Prostate gland (tissue), 2 donors: ENCODE results near the gene NSRP1. TPM values are rescaled to one million over a fixed set of nuclear protein-coding genes. Genes with fewer than 3 reads are reported as not detected.

Source experiments
- DNase-seq: peaks from one replicate; pipeline ENCODE4 v3.0.0-alpha.2; 2019; ENCODE audit warnings: low spot score
- H3K27ac ChIP-seq, 2 donors: fragments of 200-600 bp; sonication (generic); 2 replicates each; pipeline ENCODE4 v1.5.1; 2017 to 2019
- H3K27me3 ChIP-seq: fragments of 200-600 bp; sonication (generic); replicated peaks from 2 replicates; pipeline ENCODE4 v1.5.1; 2019; ENCODE audit not compliant: insufficient read depth
- H3K36me3 ChIP-seq, 2 donors: fragments of 200-600 bp; sonication (generic); 1 replicate in 1 of 2; 2 replicates in 1 of 2; pipeline versions ENCODE4 v1.5.1 to v1.8.1; 2017 to 2019
- H3K4me1 ChIP-seq: fragments of 200-600 bp; sonication (generic); replicated peaks from 2 replicates; pipeline ENCODE4 v1.5.1; 2019
- H3K4me3 ChIP-seq, 2 donors: fragments of 200-600 bp; sonication (generic); 2 replicates each; pipeline ENCODE4 v1.5.1; 2017 to 2019
- H3K9me3 ChIP-seq: fragments of 200-600 bp; sonication (generic); 2 replicates; pipeline ENCODE4 v1.5.1; 2017
- POLR2A ChIP-seq: fragments of 450-650 bp; IDR thresholded peaks from one replicate; pipeline ENCODE4 v1.6.1; 2016; ENCODE audit warnings: antibody characterized with exemption, mild to moderate bottlenecking
- POLR2AphosphoS5 ChIP-seq: sonication (generic); formaldehyde crosslinking; IDR thresholded peaks from one replicate; pipeline ENCODE4 v1.6.1; 2017; ENCODE audit warnings: antibody characterized with exemption
- WGBS: methylation state at CpG from one replicate; pipeline ENCODE4 v1.1.5; 2018; 5-methylcytosine and 5-hydroxymethylcytosine counted together
- intact Hi-C: fragments of 100-400 bp; cut with DNase I; formaldehyde crosslinking; loops from one replicate; pipeline ENCODE4 v1.14.2; 2022
- microRNA counts, 2 donors: library from miRNA; unstranded; fragments of <30 nt; microRNA quantifications; one replicate each; lab custom pipeline; 2016 to 2017
- microRNA-seq: library from miRNA; unstranded; fragments of <30 nt; microRNA quantifications from one replicate; pipeline ENCODE4, GENCODE V29; 2016
- small RNA-seq, 2 donors: library from RNA; depleted of rRNA; stranded (forward); fragments of <200 nt; gene quantifications; one replicate each; pipeline ENCODE3, GENCODE V24; 2016
- total RNA-seq, 2 donors: library from RNA; depleted of rRNA; stranded (reverse); fragments of >200 nt; gene quantifications; one replicate each; pipeline ENCODE4 v1.1.0, GENCODE V29; 2016
- TF ChIP-seq, protein P1 (sequence below), 4 experiments: fragments of 200-600 bp in 2 of 4; fragments of 450-650 bp in 2 of 4; sonication (generic) in 2 of 4; IDR thresholded peaks; 1 replicate in 3 of 4; 2 replicates in 1 of 4; pipeline ENCODE4 v1.5.1; 2016 to 2019; ENCODE audit warnings: antibody characterized with exemption in 4 of 4, mild to moderate bottlenecking in 2 of 4, moderate library complexity in 2 of 4

Gene NSRP1
- total RNA-seq, 2 donors from 2014 or later = 21.1 TPM

DNA sequence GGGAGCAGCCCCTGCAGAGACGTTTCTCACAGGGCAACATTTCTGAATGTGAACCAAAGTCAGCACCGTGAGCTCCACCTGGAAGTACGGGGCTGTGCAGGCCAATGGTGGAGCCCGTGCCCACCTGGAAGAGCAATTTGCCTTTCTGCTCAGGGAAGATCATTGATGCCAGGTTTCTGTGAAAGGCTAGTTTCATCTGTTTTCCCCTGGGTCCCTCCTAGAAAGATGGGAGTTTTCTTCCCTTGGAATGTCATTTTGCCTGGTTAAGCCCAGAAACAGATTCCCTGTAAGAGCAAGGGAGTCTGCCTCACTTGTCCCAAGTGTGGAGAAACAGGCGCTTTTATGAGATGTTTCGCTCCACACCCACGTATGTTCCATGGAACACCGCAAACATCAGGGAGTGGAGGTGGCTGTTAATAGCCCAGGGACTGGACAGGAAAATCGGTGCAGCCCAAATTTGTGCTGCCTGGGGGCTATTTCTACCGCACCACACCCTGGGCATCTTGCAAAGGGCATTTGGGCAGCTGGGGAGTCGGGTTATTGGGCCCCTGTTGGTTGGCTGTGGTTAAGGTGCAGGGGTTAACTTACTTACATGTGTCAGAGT lies 116.3 kb downstream of the NSRP1 start:
- Histone ChIP-seq H3K4me3 (no peak overlapping the region), H3K36me3 (no peaks in the 10 kb centered on the region), H3K4me1 (peaks cover 3% of the 10 kb centered on the region), H3K9me3 (no peaks in the 10 kb centered on the region), H3K27ac (no peak overlapping the region), H3K27me3 (no peaks in the 10 kb centered on the region)
- intact Hi-C loops = loop anchor here (10.0 kb wide), 1 partner anchor 108 kb away; no protein-coding TSS in a partner anchor
- WGBS = 52% methylated on average over 11 of the region's 11 CpGs
- no peak for TF ChIP-seq POLR2AphosphoS5
- no peak for TF ChIP-seq POLR2A
- TF ChIP-seq, protein P1, sequence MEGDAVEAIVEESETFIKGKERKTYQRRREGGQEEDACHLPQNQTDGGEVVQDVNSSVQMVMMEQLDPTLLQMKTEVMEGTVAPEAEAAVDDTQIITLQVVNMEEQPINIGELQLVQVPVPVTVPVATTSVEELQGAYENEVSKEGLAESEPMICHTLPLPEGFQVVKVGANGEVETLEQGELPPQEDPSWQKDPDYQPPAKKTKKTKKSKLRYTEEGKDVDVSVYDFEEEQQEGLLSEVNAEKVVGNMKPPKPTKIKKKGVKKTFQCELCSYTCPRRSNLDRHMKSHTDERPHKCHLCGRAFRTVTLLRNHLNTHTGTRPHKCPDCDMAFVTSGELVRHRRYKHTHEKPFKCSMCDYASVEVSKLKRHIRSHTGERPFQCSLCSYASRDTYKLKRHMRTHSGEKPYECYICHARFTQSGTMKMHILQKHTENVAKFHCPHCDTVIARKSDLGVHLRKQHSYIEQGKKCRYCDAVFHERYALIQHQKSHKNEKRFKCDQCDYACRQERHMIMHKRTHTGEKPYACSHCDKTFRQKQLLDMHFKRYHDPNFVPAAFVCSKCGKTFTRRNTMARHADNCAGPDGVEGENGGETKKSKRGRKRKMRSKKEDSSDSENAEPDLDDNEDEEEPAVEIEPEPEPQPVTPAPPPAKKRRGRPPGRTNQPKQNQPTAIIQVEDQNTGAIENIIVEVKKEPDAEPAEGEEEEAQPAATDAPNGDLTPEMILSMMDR (IDR thresholded peaks at IDR 0.05) = no peak
- DNase-seq = no peak

DNA sequence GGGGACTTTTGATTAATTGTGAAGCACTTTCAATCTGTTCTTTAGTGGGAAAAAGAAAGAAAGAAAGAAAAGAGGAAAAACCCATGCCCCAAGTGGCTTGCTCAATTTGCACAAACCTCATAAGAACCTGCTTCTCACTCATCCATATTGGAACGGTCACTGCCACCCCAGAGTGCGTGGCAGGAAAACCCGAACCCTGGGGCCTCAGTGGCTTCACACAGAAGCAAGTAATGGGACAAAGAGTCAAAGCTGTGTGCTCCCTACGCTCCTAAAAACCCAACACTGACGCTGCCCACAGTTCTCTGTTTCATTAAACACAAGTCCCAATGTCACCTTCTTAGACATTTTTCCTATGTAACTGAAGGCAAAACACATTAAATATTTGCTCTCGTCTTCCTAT lies 117.7 kb downstream of the NSRP1 start:
- Histone ChIP-seq H3K36me3 (no peaks in the 10 kb centered on the region), H3K27ac (no peak overlapping the region), H3K4me1 (peaks cover 3% of the 10 kb centered on the region), H3K9me3 (no peaks in the 10 kb centered on the region), H3K4me3 (no peak overlapping the region), H3K27me3 (no peaks in the 10 kb centered on the region)
- TF ChIP-seq POLR2AphosphoS5 = no peak
- no peak for TF ChIP-seq POLR2A
- WGBS = 91% methylated on average over 6 of the region's 6 CpGs
- no peak for DNase-seq
- intact Hi-C loops = loop anchor here (10.0 kb wide), 1 partner anchor 109 kb away; no protein-coding TSS in a partner anchor

DNA sequence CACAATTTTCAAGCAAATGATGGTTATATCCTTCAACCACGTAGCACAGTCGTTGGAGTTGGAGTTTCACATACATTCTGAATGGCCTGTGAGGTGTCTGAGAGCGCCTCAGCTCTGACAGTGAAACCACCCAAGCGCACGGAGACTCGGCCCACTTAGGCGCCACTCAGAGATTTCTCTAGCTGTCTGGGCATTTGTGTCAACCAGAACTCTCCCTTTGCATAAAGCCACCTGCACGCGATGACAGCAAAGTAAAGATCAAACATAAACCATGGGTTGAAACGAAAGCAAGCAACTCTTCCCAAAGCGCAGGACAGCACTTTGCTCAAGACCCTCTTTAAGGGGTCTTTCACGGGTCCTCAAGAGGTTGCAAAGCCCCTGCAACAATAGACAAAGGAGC lies 118.3 kb downstream of the NSRP1 start:
- Histone ChIP-seq H3K4me3 (peak overlapping the region in 1 of 2 donors; percentile 32), H3K36me3 (no peaks in the 10 kb centered on the region), H3K4me1 (peaks cover 3% of the 10 kb centered on the region), H3K9me3 (no peaks in the 10 kb centered on the region), H3K27ac (no peak overlapping the region), H3K27me3 (no peaks in the 10 kb centered on the region)
- no peak for DNase-seq
- WGBS = 24% methylated on average over 12 of the region's 12 CpGs
- intact Hi-C loops = loop anchor here (10.0 kb wide), 1 partner anchor 110 kb away; no protein-coding TSS in a partner anchor
- TF ChIP-seq POLR2AphosphoS5 (no peak), POLR2A (no peak)
- TF ChIP-seq, protein P1 (IDR thresholded peaks at IDR 0.05) = no peak

DNA sequence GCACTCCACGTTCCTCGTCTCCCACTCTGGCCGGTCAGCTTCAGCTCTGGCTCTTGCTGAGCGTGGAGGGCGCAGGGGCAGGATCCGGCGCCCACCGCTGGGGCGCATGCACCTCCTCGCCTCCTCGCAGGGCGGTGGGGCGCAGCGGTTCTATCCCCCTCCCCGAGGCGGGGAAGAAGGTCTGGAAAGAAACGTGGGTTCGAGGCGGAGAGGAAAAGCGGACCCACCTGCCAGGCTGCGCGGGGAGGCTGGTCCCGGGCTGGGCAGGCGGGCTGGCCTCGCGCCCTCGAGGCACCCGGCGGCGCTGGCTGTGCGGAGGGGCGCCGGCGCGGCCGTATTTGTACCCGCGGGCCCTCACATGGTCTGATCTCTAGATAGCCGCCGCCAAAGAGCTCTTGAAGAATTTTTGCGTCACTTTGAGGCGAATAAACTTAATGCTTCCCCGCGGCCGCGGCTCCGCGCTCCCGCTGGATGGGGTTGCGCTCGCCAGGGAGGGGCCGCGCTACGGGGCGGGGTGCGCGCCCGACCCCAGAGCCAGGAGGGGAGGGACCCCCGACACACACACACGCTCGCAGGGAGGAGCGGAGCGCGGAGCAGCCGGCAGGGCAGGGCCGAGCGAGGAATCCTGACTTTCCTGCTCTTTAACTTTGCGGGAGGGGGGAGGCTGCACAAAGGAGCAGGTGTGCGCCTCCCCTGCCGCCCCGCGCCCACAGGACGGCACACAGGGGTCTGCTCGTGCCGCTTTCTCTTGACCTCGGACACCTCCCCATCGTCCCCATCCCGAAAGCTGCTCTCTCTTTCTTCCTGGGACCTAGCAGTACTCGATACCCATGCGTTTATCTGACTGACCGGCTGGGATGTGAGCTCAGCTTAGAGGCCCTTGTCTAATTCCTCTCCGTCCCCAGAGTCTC lies 119.0 kb downstream of the NSRP1 start, which contains the start of gene SLC6A4:
Gene SLC6A4, minus strand, starts transcription at position 312 of the 911 bp plus-strand sequence. CDS start 13,739 bp downstream, outside the sequence.
- H3K27me3 ChIP-seq = no peaks in the 10 kb centered on the region
- peak within 1 kb of the TSS; percentile 24 to 32 for H3K4me3 ChIP-seq
- no peak for DNase-seq

More for the DNA sequence above, 119.0 kb downstream of the NSRP1 start, which contains the start of gene SLC6A4:
- Histone ChIP-seq H3K27ac (no peak within 1 kb of the TSS), H3K4me1 (peaks cover 3% of the 10 kb centered on the region), H3K9me3 (no peaks in the 10 kb centered on the region), H3K36me3 (no peaks in the 10 kb centered on the region)
- intact Hi-C loops = loop anchor here (10.0 kb wide), 1 partner anchor 111 kb away; no protein-coding TSS in a partner anchor
- TF ChIP-seq POLR2A = no peak
- WGBS = 3% methylated on average over 82 of the region's 82 CpGs

MicroRNAs within 50 kb of the gene (microRNA counts, 767-probe panel; counts per million panel counts)
- microRNA hsa-miR-3184-5p (lab: Ali Mortazavi, UCI) (0 to 431 counts per million in 2 donors), microRNA hsa-miR-423-3p (lab: Ali Mortazavi, UCI) (2,448 to 2,469 counts per million in 2 donors), microRNA hsa-miR-423-5p (lab: Ali Mortazavi, UCI) (3,416 to 3,978 counts per million in 2 donors)

Small RNA genes within 50 kb of the gene (microRNA-seq; reads per million reads assigned to microRNA genes)
- gene MIR423 = not detected

Small RNA genes within 50 kb of the gene (small RNA-seq; reads per million reads assigned to genes)
- 0 reads per million in 2 donors for gene AC104984.5

Other genes starting within 250 kb of the NSRP1 start
- 10 to 100 TPM; 10.1 to 27.5 TPM for gene SSH2, start 186.6 kb upstream of the NSRP1 start, total RNA-seq
- under 1 TPM in 1 of 2 donors, not detected in 1; 0.57 TPM for gene EFCAB5, start 175.2 kb upstream of the NSRP1 start, total RNA-seq
- gene SLC6A4, start 118.9 kb downstream of the NSRP1 start, total RNA-seq = under 1 TPM; 0.09 to 0.74 TPM
- 10 to 100 TPM; 21.7 to 25.9 TPM for gene BLMH, start 175.1 kb downstream of the NSRP1 start, total RNA-seq
- not detected for gene TMIGD1, start 217.2 kb downstream of the NSRP1 start, total RNA-seq